GM18511 (cell line): Measurements from ENCODE around the gene OMA1.
"Not testable (repeated sequence)": the region's sequence is repeated elsewhere in the genome, so short reads cannot be mapped to it uniquely, and the experiment has no call there.

Experiments used
- ATAC-seq: cut with Tn5 transposase; IDR thresholded peaks from one replicate; pipeline ENCODE4 v1.9.1; 2021; ENCODE audit warnings: mild to moderate bottlenecking, moderate library complexity; ENCODE audit not compliant: unreplicated experiment

OMA1 gene

GRCh38 chr1:58546520-58547308 is at the start of gene OMA1:
OMA1 (minus strand) TSS chr1:58546726; CDS start chr1:58539294, 7,432 bp downstream.
- peak; percentile 96 for ATAC-seq

DNA sequence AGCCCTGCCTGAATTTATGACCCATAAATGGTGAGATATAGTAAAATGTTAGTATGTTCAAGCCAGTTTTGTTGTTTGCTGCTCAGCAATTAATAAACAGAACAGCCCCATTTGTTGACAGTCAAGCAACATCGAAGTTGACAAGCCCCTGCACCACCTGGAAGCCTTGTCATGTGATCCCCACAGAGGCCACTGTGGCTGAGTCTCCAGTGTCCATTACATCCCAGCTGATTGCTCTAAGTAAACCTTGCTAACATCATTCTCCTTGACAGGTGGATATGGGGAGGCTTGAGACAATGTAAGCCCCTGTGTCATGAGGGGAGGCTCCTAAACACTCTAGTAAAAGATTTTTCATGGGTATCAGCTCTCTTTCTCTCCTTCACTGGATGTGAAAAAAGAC is 48.0 kb upstream of the OMA1 start:
- no peak for ATAC-seq

DNA sequence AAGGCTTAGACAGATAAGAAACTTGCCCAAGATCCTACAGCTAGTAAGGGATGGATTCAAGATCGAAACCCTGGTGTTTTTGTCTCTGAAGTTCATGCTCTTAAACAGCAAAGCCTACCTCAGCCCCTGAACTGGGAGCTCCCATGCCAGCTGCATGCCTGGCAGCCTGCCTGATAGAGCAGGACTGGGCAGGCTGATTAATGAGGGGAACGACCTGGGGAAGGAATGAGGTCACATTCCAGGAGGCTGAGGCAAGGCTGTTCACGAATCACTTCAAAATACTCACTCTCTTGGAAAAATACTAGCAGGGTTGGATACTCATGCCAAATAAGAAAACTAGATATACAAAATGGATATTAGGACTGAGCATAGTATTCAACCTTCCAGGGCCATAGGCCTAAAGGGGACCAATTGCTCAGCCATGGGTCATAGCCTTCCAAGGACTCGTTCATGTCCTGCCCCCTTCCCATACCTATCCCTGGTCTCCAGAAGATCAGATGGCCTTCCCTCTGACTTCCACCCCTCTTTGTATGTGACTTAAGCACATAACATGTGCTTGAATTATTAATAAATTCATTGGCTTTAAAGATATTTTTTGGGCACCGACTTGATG is 46.1 kb upstream of the OMA1 start:
- no peak for ATAC-seq

DNA sequence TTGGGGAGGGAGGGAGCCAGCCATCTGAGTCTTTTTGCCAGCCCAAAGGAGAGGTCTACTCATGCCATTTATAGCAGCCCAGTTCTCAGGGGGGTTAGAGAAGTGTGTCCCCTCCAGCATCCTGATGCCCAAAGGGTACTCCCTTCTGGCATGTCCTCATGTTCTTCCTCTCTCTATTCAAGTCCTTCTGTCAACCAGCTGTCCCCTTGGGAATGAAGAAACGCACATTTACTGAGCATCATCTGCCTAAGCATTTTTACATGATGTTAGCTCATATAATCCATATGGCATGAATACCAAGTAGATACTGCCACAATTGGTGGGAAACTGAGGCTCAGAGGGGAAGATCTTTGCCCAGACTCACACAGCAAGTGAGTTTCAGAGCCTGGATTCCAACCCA is 45.3 kb upstream of the OMA1 start:
- no peak for ATAC-seq

- ATAC-seq: no peak
Observed at GRCh38 chr1:58590019-58590418, 43.5 kb upstream of the OMA1 start.

DNA sequence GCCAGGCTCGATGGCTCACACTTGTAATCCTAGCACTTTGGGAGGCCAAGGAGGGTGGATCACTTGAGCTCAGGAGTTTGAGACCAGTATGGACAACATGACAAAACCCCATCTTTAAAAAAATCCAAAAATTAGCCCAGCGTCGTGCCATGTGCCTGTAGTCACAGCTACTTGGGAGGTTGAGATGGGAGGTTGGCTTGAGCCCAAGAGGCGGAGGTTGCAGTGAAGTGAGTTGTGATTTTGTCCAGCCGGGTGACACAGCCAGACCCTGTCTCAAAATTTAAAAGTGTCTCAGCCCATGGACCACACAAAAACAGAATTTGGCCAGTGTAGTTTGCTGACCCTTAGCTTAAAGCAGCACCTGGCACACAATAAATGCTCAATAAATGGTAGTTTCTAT is 41.9 kb upstream of the OMA1 start:
- ATAC-seq: no peak

DNA sequence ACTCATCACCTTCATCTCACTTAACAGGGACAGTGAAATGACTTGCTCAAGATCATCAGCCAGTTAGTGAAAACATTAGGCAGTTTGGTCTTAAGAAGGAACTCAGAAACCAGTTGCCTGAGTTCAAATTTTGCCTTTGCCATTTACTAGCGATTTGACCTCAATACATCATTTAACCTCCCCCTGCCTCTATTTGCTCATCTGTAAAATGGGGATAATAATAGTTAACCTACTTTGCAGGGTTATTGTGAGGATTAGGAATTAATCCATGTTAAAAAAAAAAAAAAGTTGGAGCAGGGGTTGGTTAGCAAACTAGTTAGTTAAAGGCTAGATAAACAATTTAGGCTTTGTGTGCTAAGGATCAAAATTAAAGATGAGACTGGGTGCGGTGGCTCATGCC is 41.1 kb upstream of the OMA1 start:
- no peak for ATAC-seq

- ATAC-seq: no peak
Observed at GRCh38 chr1:58586271-58586670, 39.7 kb upstream of the OMA1 start.

GRCh38 chr1:58585581-58586151 is 39.1 kb upstream of the OMA1 start:
- no peak for ATAC-seq

DNA sequence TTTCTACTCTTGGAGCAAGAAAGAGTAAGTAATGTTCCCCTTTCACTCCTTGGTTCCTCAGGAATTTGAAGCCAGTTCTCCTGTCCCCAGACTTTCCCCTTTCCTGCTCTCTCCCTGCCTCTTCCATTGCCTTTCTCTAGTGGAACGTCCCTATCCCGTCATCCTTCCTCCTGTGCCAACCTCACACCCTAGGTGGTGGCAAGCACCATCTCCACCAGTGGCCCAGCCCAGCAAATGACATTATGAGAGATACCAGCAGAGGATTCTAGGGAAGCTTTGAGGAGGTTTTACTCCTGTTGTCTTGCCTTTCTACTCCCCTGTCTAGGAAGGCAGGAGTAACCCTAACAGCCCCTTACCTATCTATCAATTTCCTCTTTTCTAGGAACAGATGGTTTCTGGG is 38.6 kb upstream of the OMA1 start:
- no peak for ATAC-seq

DNA sequence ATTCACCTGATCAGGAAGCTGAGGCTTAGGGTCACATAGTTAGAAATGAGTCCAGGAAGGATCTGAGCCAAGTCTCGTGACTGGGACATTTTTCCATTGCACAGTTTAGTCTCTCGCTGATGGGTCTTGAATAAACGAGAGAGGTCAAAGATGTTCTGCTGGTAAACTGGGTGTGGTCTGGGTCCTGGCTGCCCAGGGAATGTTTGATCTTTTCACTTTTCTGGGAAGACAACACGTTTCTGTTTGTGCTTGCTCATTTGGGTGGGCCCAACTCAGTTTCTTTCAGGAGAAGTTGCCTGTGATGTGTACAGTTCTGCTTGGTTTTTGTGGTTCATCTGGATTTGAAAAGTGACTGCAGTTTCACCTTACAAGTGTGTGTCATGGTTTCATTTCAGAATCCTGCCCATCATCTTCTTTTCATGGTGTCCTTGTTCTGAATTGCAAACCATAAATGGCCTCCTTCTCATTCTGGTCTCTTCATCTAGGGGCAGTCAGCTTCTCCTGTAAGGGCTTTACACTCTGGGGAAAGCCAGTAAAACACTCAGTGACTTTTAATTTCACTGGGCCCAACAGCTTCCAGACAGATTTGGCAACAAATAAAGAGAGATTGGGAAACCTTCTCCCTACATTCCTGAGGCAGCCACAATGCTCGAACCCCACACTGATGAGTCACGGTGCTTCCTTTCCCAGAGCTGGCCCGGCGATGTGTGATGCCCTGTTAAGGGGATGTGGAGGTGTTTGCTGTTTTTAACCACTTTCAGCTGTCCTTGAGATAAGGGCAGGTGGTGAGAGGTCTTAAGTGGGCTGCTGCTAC is 37.8 kb upstream of the OMA1 start:
- ATAC-seq: no peak

GRCh38 chr1:58583496-58583895 is 37.0 kb upstream of the OMA1 start:
- no peak for ATAC-seq

GRCh38 chr1:58582143-58582542 is 35.6 kb upstream of the OMA1 start:
- ATAC-seq: not testable (repeated sequence)

GRCh38 chr1:58581641-58582040 is 35.1 kb upstream of the OMA1 start:
- no peak for ATAC-seq

DNA sequence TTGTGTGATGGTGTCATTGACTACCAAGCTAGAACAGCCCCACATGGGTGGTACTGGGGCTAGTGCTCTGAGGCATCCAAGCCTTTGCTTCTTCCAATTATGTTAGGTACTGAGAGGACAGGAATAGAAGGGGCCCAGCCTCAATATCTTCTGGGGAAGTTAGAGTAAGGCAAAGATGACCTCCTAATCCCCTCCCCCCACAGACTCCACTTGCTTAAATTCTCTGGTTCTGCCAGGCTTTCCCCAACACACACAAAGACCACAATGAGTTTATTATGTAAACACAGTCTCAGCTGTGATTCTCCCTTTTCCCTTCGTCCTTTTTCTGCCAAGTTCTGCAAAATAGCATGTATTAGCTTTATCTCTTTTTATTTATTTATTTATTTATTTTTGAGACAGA is 33.7 kb upstream of the OMA1 start:
- no peak for ATAC-seq

DNA sequence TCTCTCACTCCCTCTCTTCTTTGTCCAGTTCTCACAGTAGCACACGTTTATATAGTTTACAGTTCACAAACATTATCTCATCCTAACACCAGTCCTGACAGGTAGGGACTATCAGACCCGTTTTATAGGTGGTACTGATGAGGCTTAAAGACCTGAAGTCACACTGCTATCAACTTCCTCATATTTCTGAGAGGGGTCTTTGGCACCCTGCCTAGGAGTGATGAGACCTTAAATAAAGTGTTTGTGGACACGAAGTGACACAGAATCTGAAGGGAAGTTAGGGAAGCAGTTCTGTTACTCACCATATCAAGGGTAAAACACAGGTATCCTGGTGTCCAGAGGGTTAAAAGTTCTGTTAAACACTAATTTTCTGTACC is 31.1 kb upstream of the OMA1 start:
- no peak for ATAC-seq

GRCh38 chr1:58576727-58577653 is 30.5 kb upstream of the OMA1 start, which contains the start of gene TACSTD2:
TACSTD2 (minus strand) TSS chr1:58577252; CDS start chr1:58577156, 96 bp downstream.
- no peak for ATAC-seq

- no peak for ATAC-seq
Observed at GRCh38 chr1:58576325-58576726, 29.8 kb upstream of the OMA1 start.

- ATAC-seq: no peak
Observed at GRCh38 chr1:58575551-58576324, 29.2 kb upstream of the OMA1 start.

- no peak for ATAC-seq
Observed at GRCh38 chr1:58574816-58575215, 28.3 kb upstream of the OMA1 start.
